ENCODE measurements around the gene PROM1. TPM values are rescaled to one million over a fixed set of nuclear protein-coding genes. Genes with fewer than 3 reads are reported as not detected.

PROM1 gene
- total and polyA plus RNA-seq, 2 of the 8 experiments (the other 6 are each of a cell fraction or from before 2014, with no cell fraction given): 36.0 to 59.7 TPM

- no peak for TF ChIP-seq GTF2F1 (IDR thresholded peaks at IDR 0.05; ENCODE audit: borderline replicate concordance, low read depth, low read length)
Measured at GRCh38 chr4:15963001-15963451, 120.8 kb downstream of the PROM1 start, which contains the start of gene FGFBP2 (continued).

Measured in H1 (cell line).